UCSD-AML1 (cell line): Measurements from ENCODE around the gene ZNF473.
"Not testable (repeated sequence)": the region's sequence is repeated elsewhere in the genome, so short reads cannot be mapped to it uniquely, and the experiment has no call there.

ENCODE experiments used
- DNase-seq: peaks from one replicate; lab custom pipeline; 2025; ENCODE audit not compliant: unreplicated experiment; lab: John Stamatoyannopoulos, UW

The ZNF473 gene

GRCh38 chr19:50047671-50048070, 21.9 kb downstream of the ZNF473 start:
- no peak for DNase-seq

GRCh38 chr19:50050406-50051227, 24.8 kb downstream of the ZNF473 start:
- peak; percentile 76 for DNase-seq

GRCh38 chr19:50051228-50051895, 25.6 kb downstream of the ZNF473 start:
- DNase-seq = not testable (repeated sequence)

- no peak for DNase-seq
These were observed 26.2 kb downstream of the ZNF473 start for GRCh38 chr19:50051964-50052363.

GRCh38 chr19:50053119-50053518, 27.3 kb downstream of the ZNF473 start:
- no peak for DNase-seq

GRCh38 chr19:50058425-50058824, 32.6 kb downstream of the ZNF473 start:
- no peak for DNase-seq

GRCh38 chr19:50059045-50059444, 33.2 kb downstream of the ZNF473 start:
- no peak for DNase-seq

- DNase-seq = no peak
These were observed 34.3 kb downstream of the ZNF473 start for GRCh38 chr19:50060107-50060506.

GRCh38 chr19:50061650-50062049, 35.8 kb downstream of the ZNF473 start:
- no peak for DNase-seq

- DNase-seq = no peak
These were observed 40.1 kb downstream of the ZNF473 start for GRCh38 chr19:50065938-50066337.

- DNase-seq = no peak
These were observed 41.8 kb downstream of the ZNF473 start for GRCh38 chr19:50067575-50067974.

GRCh38 chr19:50068382-50068781, 42.6 kb downstream of the ZNF473 start:
- DNase-seq = not testable (repeated sequence)

GRCh38 chr19:50075076-50075475, 49.3 kb downstream of the ZNF473 start:
- not testable (repeated sequence) for DNase-seq

GRCh38 chr19:50075644-50076372, 50.0 kb downstream of the ZNF473 start:
- DNase-seq = not testable (repeated sequence)

GRCh38 chr19:50076581-50077355, 51.0 kb downstream of the ZNF473 start:
- DNase-seq = not testable (repeated sequence)

- DNase-seq = not testable (repeated sequence)
These were observed 53.2 kb downstream of the ZNF473 start for GRCh38 chr19:50079014-50079413.

- not testable (repeated sequence) for DNase-seq
These were observed 58.6 kb downstream of the ZNF473 start for GRCh38 chr19:50084440-50084839.

- DNase-seq = not testable (repeated sequence)
These were observed 61.3 kb downstream of the ZNF473 start for GRCh38 chr19:50087153-50087552.

GRCh38 chr19:50090706-50091105, 64.9 kb downstream of the ZNF473 start:
- not testable (repeated sequence) for DNase-seq

- DNase-seq = not testable (repeated sequence)
These were observed 66.0 kb downstream of the ZNF473 start for GRCh38 chr19:50091786-50092185.

- not testable (repeated sequence) for DNase-seq
These were observed 66.8 kb downstream of the ZNF473 start for GRCh38 chr19:50092597-50092996.
